ENCODE measurements around the gene CENPT.

CENPT gene, protein sequence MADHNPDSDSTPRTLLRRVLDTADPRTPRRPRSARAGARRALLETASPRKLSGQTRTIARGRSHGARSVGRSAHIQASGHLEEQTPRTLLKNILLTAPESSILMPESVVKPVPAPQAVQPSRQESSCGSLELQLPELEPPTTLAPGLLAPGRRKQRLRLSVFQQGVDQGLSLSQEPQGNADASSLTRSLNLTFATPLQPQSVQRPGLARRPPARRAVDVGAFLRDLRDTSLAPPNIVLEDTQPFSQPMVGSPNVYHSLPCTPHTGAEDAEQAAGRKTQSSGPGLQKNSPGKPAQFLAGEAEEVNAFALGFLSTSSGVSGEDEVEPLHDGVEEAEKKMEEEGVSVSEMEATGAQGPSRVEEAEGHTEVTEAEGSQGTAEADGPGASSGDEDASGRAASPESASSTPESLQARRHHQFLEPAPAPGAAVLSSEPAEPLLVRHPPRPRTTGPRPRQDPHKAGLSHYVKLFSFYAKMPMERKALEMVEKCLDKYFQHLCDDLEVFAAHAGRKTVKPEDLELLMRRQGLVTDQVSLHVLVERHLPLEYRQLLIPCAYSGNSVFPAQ

DNA sequence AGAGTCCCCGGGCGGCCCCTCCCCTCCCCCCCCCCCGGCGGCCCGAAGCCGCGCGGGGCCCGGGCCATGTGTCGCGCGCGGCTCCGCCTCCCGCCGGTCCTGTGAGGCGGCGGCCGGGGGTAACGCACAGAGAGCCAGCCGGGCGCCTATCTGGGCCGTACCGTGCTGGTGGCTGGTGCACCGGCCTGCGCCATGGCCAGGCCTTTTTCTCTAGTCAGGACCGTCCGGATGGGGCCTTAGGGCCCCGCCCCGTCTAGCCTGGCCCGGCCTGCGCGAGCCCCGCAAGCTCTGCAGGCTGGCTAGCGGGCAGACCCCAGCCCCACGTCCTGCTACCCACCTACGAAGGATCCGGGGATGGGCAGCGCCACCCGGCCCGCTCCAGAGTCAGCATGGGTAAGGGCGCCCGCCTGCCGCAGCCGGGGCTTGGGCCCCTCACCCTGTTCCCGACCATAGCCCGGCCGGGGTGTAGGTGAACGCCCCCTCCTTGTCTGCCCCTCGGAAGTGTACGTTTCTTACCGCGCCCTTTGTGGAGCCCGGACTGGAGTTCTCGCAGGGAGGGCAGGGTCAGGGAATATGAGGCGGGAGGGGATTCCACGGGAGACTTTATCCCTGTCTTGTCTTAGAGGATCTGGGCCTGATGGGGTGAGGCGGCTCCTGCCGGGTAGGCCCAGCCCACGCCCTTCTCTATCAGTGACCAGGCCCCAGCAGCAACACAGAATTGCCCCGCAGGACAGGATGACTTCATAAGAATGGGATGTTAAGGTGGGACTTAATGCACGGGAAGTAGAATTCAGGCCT is at the start of gene CENPT:
Gene CENPT (minus strand): TSS at position 630 of the 798 bp plus-strand sequence. CDS start 13,834 bp downstream, outside the sequence.
- in situ Hi-C loops (cut with MboI; ENCODE audit: low sequenced_read_pairs): no loop called here

GRCh38 chr16:67897231-67897630 is 49.7 kb upstream of the CENPT start:
- in situ Hi-C loops (cut with MboI; ENCODE audit: low sequenced_read_pairs): no loop called here

DNA sequence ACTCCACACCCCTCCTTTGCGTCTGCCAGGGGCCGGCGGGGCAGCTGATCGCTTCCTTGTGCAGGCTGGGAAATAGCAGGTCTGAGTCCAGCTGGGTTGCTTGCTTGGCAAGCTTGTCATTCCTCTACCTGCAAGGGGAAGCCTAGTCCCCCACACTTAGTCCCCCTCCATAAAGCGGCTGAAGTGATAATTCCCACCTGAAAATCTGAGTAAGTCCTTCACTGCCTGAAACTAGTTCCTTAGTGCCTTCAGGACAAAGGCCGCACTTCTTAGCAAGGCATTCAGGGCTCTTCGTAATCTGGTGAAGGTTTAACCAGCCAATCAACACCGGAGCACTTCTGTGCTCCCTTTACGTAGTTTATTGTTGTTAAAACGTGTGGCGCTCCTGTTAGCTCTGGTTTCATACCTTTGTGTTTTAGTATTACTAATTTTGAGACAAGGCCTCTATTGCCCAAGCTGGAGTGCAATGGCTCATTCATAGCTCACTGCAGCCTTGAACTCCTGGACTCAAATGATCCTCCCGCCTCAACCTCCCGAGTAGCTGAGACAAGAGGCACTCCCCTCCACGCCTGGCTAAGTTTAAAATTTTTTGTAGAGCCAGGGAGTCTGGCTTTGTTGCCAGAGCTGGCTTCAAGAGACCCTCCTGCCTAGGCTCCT is 46.4 kb upstream of the CENPT start:
- in situ Hi-C loops (cut with MboI; ENCODE audit: low sequenced_read_pairs): no loop called here

DNA sequence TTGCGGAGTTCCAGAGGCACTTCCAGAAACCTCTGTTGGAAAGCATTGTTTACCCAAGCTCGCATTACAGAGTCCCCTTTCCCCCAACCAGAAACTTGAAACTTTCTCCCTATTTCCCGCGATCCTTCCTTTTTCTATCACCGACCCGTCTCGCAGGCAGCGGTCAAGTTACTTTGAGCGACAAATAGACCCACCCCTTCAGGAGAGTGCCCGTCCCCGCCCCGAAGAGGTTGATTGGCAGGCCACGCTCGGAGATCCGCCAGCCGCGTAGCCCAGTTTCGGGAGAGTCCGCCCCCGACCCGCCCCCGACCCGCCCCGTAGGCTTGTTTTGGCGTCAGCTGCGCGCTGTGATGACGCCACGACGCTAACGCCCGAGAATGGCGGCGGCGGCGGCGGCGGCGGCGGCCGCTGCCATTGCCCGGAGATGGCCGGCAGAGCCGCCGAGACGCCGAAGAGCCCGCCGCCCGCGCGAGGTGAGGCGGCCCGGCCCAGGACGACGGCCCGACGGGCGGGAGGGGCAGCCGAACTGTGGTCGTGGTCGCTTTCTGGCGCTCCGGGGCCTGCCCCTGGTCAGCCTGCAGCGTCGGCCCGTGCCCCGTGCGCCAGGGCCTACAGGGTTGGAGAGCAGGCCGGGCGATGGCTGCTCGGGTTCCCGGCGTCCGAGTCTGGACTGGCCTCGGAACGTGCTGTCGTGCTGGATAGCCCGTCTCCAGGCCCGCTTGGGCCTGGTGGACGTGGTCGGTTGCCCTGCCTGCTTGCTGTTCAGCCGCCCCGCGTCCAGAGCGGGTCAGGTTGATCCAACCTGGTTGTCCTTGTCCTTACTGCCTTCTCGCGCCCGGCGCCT is 45.6 kb upstream of the CENPT start, which contains the start of gene PSKH1:
Gene PSKH1 (plus strand): TSS at position 356 of the 844 bp plus-strand sequence. CDS start 15,496 bp downstream, outside the sequence.
- in situ Hi-C loops (cut with MboI; ENCODE audit: low sequenced_read_pairs): no loop called here

- in situ Hi-C loops (cut with MboI; ENCODE audit: low sequenced_read_pairs): no loop called here
Observed at GRCh38 chr16:67892375-67892774, 44.9 kb upstream of the CENPT start.

DNA sequence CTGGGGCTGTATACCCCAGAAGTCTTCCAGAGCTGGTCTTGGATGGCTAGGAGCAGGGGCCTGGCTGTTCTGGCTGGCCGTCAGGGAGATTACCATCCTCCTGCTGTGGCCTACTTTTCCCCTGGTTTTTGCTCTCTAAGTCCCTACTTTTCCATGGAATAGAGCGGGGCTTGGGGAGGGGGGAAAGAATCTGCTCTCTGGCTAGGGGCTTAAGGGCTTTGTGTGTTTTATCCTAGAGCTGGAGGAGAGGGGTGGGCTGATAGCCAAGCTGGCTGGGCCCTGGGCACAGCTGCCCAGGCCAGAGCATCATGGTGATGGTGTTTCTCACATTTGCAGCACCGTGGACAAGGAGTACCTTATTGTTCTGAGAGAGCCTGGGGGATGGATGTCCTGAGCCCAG is 40.8 kb upstream of the CENPT start:
- in situ Hi-C loops (cut with MboI; ENCODE audit: low sequenced_read_pairs): no loop called here

- in situ Hi-C loops (cut with MboI; ENCODE audit: low sequenced_read_pairs): no loop called here
Observed at GRCh38 chr16:67886387-67886786, 38.9 kb upstream of the CENPT start.

DNA sequence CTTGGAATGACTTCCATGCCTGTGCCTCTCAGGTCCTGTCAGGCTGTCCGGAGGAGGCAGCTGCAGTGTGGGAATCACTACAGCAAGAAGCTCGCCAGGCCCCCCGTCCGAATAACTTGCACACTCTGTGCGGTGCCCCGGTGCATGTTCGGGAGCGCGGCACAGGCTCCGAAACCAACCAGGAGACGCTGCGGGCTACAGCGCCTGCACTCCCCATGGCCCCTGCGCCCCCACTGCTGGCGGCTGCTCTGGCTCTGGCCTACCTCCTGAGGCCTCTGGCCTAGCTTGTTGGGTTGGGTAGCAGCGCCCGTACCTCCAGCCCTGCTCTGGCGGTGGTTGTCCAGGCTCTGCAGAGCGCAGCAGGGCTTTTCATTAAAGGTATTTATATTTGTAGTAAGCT is 38.5 kb upstream of the CENPT start:
- in situ Hi-C loops (cut with MboI; ENCODE audit: low sequenced_read_pairs): no loop called here

GRCh38 chr16:67885545-67885944 is 38.1 kb upstream of the CENPT start:
- in situ Hi-C loops (cut with MboI; ENCODE audit: low sequenced_read_pairs): no loop called here

- in situ Hi-C loops (cut with MboI; ENCODE audit: low sequenced_read_pairs): no loop called here
Observed at GRCh38 chr16:67884684-67885083, 37.2 kb upstream of the CENPT start, which contains the start of gene NRN1L. Gene NRN1L, plus strand, starts transcription at chr16:67884885. Its CDS starts 19 bp downstream, at chr16:67884904.

GRCh38 chr16:67883872-67884261 is 36.4 kb upstream of the CENPT start:
- in situ Hi-C loops (cut with MboI; ENCODE audit: low sequenced_read_pairs): no loop called here

DNA sequence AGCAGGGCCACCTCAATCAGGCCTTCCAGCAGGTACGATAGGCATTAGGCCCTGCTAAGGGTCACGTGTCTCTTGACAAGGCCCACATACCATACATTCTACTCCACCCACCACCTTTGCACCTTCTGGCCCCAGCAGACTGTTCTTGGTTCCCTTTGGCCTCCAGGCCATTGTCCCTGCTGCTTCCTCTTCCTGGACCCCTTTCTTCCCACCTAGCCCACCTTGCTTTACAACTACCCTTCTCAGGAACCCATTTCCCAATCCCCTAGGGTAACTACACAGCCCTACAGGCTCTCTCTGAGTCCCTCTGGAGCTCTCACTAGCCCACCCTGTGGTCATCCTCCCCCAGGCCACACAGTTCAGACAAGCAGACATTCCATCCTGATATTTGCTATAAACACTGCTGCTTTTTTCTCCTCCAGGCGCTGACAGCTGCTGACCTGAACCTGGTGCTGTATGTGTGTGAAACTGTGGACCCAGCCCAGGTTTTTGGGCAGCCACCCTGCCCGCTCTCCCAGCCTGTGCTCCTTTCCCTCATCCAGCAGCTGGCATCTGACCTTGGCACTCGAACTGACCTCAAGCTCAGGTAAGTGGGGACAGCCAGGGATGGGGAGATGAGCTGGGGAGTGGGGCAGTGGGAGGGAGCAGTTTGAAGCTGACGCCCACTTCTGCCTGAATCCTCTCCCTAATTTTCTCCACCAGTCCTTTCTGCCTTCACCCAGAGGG is 35.8 kb upstream of the CENPT start:
- in situ Hi-C loops (cut with MboI; ENCODE audit: low sequenced_read_pairs): no loop called here

GRCh38 chr16:67882374-67883145 is 35.1 kb upstream of the CENPT start:
- in situ Hi-C loops (cut with MboI; ENCODE audit: low sequenced_read_pairs): no loop called here

- in situ Hi-C loops (cut with MboI; ENCODE audit: low sequenced_read_pairs): no loop called here
Observed at GRCh38 chr16:67881621-67882161, 34.2 kb upstream of the CENPT start.

DNA sequence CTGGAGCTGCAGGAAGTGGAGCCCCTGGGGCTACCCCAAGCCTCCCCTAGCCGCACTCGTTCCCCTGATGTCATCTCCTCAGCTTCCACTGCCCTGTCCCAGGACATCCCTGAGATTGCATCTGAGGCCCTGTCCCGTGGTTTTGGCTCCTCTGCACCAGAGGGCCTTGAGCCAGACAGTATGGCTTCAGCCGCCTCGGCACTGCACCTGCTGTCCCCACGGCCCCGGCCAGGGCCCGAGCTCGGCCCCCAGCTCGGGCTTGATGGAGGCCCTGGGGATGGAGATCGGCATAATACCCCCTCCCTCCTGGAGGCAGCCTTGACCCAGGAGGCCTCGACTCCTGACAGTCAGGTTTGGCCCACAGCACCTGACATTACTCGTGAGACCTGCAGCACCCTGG is 33.1 kb upstream of the CENPT start:
- in situ Hi-C loops (cut with MboI; ENCODE audit: low sequenced_read_pairs): no loop called here

DNA sequence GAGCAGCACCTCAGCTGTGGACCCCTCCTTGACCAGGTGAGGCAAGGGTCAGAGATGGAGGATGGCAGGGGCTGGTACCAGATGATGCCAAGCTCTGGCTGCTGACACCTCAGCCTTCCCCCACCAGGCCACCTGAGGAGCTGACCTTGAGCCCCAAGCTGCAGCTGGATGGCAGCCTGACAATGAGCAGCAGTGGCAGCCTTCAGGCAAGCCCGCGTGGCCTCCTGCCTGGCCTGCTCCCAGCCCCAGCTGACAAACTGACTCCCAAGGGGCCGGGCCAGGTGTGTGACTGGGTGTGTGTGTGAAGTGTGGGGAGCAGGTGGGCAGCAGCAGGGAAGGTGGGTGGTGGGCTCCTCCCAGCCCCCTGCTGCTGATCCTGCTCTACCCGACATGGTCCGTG is 32.4 kb upstream of the CENPT start:
- in situ Hi-C loops (cut with MboI; ENCODE audit: low sequenced_read_pairs): no loop called here

DNA sequence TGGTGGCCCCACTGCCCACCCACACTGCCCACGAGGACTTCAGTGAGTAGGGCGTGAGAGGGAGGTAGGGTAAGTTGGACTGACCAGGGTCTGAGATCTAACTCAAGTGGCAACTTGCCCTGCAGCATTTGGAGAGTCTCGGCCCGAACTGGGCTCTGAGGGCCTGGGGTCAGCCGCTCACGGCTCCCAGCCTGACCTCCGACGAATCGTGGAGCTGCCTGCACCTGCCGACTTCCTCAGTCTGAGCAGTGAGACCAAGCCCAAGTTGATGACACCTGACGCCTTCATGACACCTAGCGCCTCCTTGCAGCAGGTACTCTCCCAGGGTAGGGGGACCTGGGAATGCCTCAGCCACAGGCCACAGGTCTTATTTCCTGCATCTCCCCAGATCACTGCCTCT is 32.0 kb upstream of the CENPT start:
- in situ Hi-C loops (cut with MboI; ENCODE audit: low sequenced_read_pairs): no loop called here

DNA sequence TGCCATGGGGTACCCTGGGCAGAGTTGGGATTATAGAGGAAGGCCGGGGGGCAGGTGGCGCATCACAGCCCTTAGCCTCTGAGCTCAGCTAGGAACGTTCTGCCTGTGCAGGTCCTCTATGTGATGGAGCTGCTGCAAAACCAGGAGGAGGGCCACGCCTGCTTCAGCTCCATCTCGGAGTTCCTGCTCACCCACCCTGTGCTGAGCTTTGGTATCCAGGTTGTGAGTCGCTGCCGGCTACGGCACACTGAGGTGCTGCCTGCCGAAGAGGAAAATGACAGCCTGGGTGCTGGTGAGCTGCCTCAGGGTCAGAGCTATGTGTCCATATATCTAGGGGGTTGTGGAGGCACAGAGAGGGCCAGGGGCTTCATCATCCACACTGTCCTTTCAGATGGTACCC is 31.4 kb upstream of the CENPT start:
- in situ Hi-C loops (cut with MboI; ENCODE audit: low sequenced_read_pairs): no loop called here
